ENCODE results near the gene POLR3B.

DNA sequence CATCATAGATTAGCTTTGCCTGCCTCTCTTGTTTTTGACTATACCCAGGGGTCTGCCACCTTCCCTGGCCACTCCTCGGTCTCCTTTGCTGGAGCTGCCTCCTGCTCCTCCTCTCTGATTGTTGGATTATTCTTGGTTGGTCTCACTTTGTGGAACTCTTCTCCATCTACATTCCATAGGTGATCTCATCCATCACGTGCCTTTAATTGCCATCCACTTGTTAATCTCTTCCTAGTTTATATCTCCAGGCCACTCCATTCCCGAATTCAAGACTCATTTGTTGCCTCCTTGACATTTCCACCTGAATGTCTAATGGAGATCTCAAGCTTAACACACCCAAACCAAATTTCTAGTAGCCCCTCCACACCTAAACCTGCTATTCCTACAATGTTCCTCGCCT, 5.4 kb downstream of the POLR3B start:
- TF ChIP-seq EP300 (IDR thresholded peaks at IDR 0.05; ENCODE audit: borderline replicate concordance in 1 of 2, low read depth in 2 of 2, low read length in 2 of 2) (no peak), SAP30 (IDR thresholded peaks at IDR 0.05; ENCODE audit: insufficient read depth, insufficient replicate concordance, low read length) (no peak), SUZ12 (IDR thresholded peaks at IDR 0.05; ENCODE audit: low read length) (no peak), EZH2 (IDR thresholded peaks at IDR 0.05; ENCODE audit: low read depth, low read length, severe bottlenecking) (no peak), RNF2 (IDR thresholded peaks at IDR 0.05; ENCODE audit: borderline replicate concordance, low read depth, low read length, missing control alignments, poor library complexity, severe bottlenecking) (no peak), POLR2A (IDR thresholded peaks at IDR 0.05; ENCODE audit: control extremely low read depth in 1 of 2, low read depth in 2 of 2, low read length in 2 of 2) (no peak), SIN3A (conservative IDR thresholded peaks at IDR 0.05 in 1 of 2, IDR thresholded peaks at IDR 0.05 in 1 of 2; ENCODE audit: low read depth in 1 of 2, low read length in 2 of 2) (no peak), EGR1 (IDR thresholded peaks at IDR 0.05; ENCODE audit: borderline replicate concordance, low read depth, low read length) (no peak), POLR2AphosphoS5 (IDR thresholded peaks at IDR 0.05; ENCODE audit: low read depth, low read length) (no peak), ZNF274 (IDR thresholded peaks at IDR 0.05; ENCODE audit: borderline replicate concordance, extremely low read depth, low read length) (no peak)
- TF ChIP-seq, protein P1, sequence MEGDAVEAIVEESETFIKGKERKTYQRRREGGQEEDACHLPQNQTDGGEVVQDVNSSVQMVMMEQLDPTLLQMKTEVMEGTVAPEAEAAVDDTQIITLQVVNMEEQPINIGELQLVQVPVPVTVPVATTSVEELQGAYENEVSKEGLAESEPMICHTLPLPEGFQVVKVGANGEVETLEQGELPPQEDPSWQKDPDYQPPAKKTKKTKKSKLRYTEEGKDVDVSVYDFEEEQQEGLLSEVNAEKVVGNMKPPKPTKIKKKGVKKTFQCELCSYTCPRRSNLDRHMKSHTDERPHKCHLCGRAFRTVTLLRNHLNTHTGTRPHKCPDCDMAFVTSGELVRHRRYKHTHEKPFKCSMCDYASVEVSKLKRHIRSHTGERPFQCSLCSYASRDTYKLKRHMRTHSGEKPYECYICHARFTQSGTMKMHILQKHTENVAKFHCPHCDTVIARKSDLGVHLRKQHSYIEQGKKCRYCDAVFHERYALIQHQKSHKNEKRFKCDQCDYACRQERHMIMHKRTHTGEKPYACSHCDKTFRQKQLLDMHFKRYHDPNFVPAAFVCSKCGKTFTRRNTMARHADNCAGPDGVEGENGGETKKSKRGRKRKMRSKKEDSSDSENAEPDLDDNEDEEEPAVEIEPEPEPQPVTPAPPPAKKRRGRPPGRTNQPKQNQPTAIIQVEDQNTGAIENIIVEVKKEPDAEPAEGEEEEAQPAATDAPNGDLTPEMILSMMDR (IDR thresholded peaks at IDR 0.05; ENCODE audit: control extremely low read depth in 1 of 3, insufficient read depth in 1 of 3, low read depth in 1 of 3, low read length in 3 of 3): no peak

Measured in H1 (cell line).